ENCODE measurements around the gene IKZF3.

- TF ChIP-seq CTCF (IDR thresholded peaks at IDR 0.05) (no peak), POLR2A (IDR thresholded peaks at IDR 0.05) (no peak)
Measured at GRCh38 chr17:39729280-39729851, 134.7 kb downstream of the IKZF3 start.

Measured in suprapubic skin (tissue), 3 donors.